Neural cell (in vitro differentiated cells): ENCODE results near the gene SKOR1. TPM values are rescaled to one million over a fixed set of nuclear protein-coding genes. Genes with fewer than 3 reads are reported as not detected.

Source experiments
- H2AFZ ChIP-seq: fragments of 200-600, 300-800 bp; sonication (generic), shearing (Covaris generic); 2 replicates; pipeline ENCODE4 v1.6.0; 2014; ENCODE audit warnings: low read depth, mild to moderate bottlenecking, antibody characterized with exemption, low read length, moderate library complexity
- H3F3A ChIP-seq: fragments of 200-600 bp; shearing (Covaris generic); 2 replicates; pipeline ENCODE4 v1.6.1; 2016; ENCODE audit warnings: mild to moderate bottlenecking, moderate library complexity, mixed read lengths, antibody characterized with exemption, low read length; ENCODE audit not compliant: insufficient read depth, poor library complexity, severe bottlenecking
- H3K27ac ChIP-seq: fragments of 200-600, 300-800 bp; sonication (generic), shearing (Covaris generic); 2 replicates; pipeline ENCODE4 v1.5.1; 2014; ENCODE audit warnings: mild to moderate bottlenecking, low read length, moderate library complexity
- H3K27me3 ChIP-seq: fragments of 300-800, 200-600 bp; sonication (generic), shearing (Covaris generic); 2 replicates; pipeline ENCODE4 v1.6.0; 2014; ENCODE audit warnings: mild to moderate bottlenecking, low read depth, low read length, moderate library complexity; ENCODE audit not compliant: insufficient read depth
- H3K36me3 ChIP-seq: fragments of 300-800, 200-600 bp; sonication (generic), shearing (Covaris generic); 2 replicates; pipeline ENCODE4 v1.5.1; 2014; ENCODE audit warnings: mild to moderate bottlenecking, antibody characterized with exemption, low read length, moderate library complexity; ENCODE audit not compliant: insufficient read depth
- H3K4me2 ChIP-seq: fragments of 300-800, 200-600 bp; sonication (generic), shearing (Covaris generic); 2 replicates; pipeline ENCODE4 v1.6.0; 2014; ENCODE audit warnings: mild to moderate bottlenecking, low read length
- H3K4me3 ChIP-seq: fragments of 300-800, 200-600 bp; sonication (generic), shearing (Covaris generic); 2 replicates; pipeline ENCODE4 v1.5.1; 2014; ENCODE audit warnings: mild to moderate bottlenecking, low read length, moderate library complexity
- H3K79me2 ChIP-seq: fragments of 200-600 bp; shearing (Covaris generic); replicated peaks from 2 replicates; pipeline ENCODE4 v1.6.0; 2014; ENCODE audit warnings: mild to moderate bottlenecking, low read length, moderate library complexity; ENCODE audit not compliant: insufficient read depth
- H3K9ac ChIP-seq: fragments of 300-800, 200-600 bp; sonication (generic), shearing (Covaris generic); 2 replicates; pipeline ENCODE4 v1.6.1; 2016; ENCODE audit warnings: mild to moderate bottlenecking, low read length, mixed read lengths
- H3K9me2 ChIP-seq: fragments of 200-600 bp; shearing (Covaris generic); 2 replicates; pipeline ENCODE4 v1.6.1; 2016; ENCODE audit warnings: mild to moderate bottlenecking, low read length, mixed read lengths; ENCODE audit not compliant: insufficient read depth
- H3K9me3 ChIP-seq: fragments of 200-600, 300-800 bp; sonication (generic), shearing (Covaris generic); 2 replicates; pipeline ENCODE4 v1.6.1; 2016; ENCODE audit warnings: mild to moderate bottlenecking, mixed run types, low read length, moderate library complexity, mixed read lengths
- H4K20me1 ChIP-seq: fragments of 200-600 bp; shearing (Covaris generic); 2 replicates; pipeline ENCODE4 v1.6.1; 2016; ENCODE audit warnings: mild to moderate bottlenecking, mixed run types; ENCODE audit not compliant: insufficient read depth
- EP300 ChIP-seq: fragments of 450-650 bp; conservative IDR thresholded peaks from 2 replicates; pipeline ENCODE4 v1.6.1; 2014; ENCODE audit warnings: antibody characterized with exemption, mild to moderate bottlenecking, moderate library complexity; ENCODE audit not compliant: poor library complexity, severe bottlenecking
- EZH2 ChIP-seq: fragments of 200-600, 300-800 bp; shearing (Covaris generic), sonication (generic); IDR thresholded peaks from 2 replicates; pipeline ENCODE4 v1.6.1; 2014; ENCODE audit warnings: antibody characterized with exemption, low read length, borderline replicate concordance, mild to moderate bottlenecking; ENCODE audit not compliant: insufficient read depth, poor library complexity, severe bottlenecking
- MXI1 ChIP-seq: fragments of 450-650 bp; conservative IDR thresholded peaks from 2 replicates; pipeline ENCODE4 v1.6.1; 2014; ENCODE audit warnings: antibody characterized with exemption, mild to moderate bottlenecking; ENCODE audit not compliant: poor library complexity, severe bottlenecking
- POLR2AphosphoS5 ChIP-seq: IDR thresholded peaks from 2 replicates; pipeline ENCODE4 v1.6.1; 2012
- RAD21 ChIP-seq: fragments of 450-650 bp; conservative IDR thresholded peaks from 2 replicates; pipeline ENCODE4 v1.6.1; 2014; ENCODE audit warnings: antibody characterized with exemption, mild to moderate bottlenecking, moderate library complexity
- SMC3 ChIP-seq: fragments of 450-650 bp; conservative IDR thresholded peaks from 2 replicates; pipeline ENCODE4 v1.6.1; 2014; ENCODE audit warnings: antibody characterized with exemption, mild to moderate bottlenecking, moderate library complexity; ENCODE audit not compliant: poor library complexity
- TAF1 ChIP-seq: IDR thresholded peaks from 2 replicates; pipeline ENCODE4 v1.6.1; 2012; ENCODE audit warnings: low read depth
- polyA plus RNA-seq: library from polyadenylated mRNA; depleted of rRNA; stranded (reverse); fragments of >200 nt; gene quantifications from 2 replicates; pipeline ENCODE4 v1.2.3, GENCODE V29; 2014
- TF ChIP-seq, protein P1 (sequence below): IDR thresholded peaks from 2 replicates; pipeline ENCODE4 v1.6.1; 2012; ENCODE audit warnings: borderline replicate concordance
- TF ChIP-seq, protein P2 (sequence below): fragments of 450-650 bp; IDR thresholded peaks from 2 replicates; pipeline ENCODE4 v1.5.1; 2014; ENCODE audit warnings: antibody characterized with exemption, mild to moderate bottlenecking, moderate library complexity; ENCODE audit not compliant: poor library complexity, severe bottlenecking

SKOR1 gene
- polyA plus RNA-seq, 1 donor from 2014 or later: 0.81 TPM

DNA sequence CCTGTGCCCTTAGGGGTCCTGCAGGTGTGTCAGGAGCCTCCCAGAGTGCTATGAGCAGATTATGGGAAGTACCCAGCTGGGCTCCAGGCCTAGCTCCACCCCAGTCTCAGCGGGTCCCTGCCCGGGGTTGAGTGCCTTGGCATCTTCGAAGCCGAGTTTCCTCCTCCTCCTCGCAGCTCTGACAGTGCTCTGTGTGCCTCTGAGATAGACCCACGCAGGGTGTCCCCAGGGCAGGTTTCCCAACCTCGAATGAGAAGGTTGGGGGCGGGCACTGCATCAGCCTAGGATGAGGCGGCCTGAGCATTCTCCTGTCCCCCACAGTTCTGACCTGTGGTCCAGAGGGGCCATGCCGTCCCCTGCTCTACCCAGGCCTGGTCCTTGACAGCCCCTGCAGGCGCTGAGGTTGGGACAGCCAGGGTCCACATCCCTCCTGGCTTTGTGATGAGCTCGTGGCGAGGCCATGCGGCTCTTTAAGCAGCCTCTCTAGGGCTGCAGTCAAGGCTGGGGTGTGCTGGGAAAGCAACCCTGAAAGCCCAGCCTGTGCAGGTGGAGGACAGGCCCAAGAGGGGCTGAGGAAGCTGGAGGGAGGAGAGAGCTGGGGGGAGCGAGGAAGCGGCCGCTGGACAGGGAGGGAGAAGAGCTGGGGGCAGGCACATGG lies 20.2 kb upstream of the SKOR1 start:
- H3K27me3 ChIP-seq: no peaks in the 10 kb centered on the region
- no peak overlapping the region for H3K9ac ChIP-seq
- no peaks in the 10 kb centered on the region for H3K79me2 ChIP-seq
- no peaks in the 10 kb centered on the region for H4K20me1 ChIP-seq
- no peaks in the 10 kb centered on the region for H3K36me3 ChIP-seq
- no peaks in the 10 kb centered on the region for H3K9me3 ChIP-seq
- no peak overlapping the region for H2AFZ ChIP-seq
- H3K27ac ChIP-seq: no peak overlapping the region
- no peak overlapping the region for H3K4me2 ChIP-seq
- no peaks in the 10 kb centered on the region for H3K9me2 ChIP-seq
- no peak overlapping the region for H3K4me3 ChIP-seq
- TF ChIP-seq SMC3 (no peak), EP300 (no peak), RAD21 (no peak), EZH2 (no peak), POLR2AphosphoS5 (no peak), MXI1 (no peak), TAF1 (no peak)
- TF ChIP-seq, protein P1, sequence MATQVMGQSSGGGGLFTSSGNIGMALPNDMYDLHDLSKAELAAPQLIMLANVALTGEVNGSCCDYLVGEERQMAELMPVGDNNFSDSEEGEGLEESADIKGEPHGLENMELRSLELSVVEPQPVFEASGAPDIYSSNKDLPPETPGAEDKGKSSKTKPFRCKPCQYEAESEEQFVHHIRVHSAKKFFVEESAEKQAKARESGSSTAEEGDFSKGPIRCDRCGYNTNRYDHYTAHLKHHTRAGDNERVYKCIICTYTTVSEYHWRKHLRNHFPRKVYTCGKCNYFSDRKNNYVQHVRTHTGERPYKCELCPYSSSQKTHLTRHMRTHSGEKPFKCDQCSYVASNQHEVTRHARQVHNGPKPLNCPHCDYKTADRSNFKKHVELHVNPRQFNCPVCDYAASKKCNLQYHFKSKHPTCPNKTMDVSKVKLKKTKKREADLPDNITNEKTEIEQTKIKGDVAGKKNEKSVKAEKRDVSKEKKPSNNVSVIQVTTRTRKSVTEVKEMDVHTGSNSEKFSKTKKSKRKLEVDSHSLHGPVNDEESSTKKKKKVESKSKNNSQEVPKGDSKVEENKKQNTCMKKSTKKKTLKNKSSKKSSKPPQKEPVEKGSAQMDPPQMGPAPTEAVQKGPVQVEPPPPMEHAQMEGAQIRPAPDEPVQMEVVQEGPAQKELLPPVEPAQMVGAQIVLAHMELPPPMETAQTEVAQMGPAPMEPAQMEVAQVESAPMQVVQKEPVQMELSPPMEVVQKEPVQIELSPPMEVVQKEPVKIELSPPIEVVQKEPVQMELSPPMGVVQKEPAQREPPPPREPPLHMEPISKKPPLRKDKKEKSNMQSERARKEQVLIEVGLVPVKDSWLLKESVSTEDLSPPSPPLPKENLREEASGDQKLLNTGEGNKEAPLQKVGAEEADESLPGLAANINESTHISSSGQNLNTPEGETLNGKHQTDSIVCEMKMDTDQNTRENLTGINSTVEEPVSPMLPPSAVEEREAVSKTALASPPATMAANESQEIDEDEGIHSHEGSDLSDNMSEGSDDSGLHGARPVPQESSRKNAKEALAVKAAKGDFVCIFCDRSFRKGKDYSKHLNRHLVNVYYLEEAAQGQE: no peak
- TF ChIP-seq, protein P2, sequence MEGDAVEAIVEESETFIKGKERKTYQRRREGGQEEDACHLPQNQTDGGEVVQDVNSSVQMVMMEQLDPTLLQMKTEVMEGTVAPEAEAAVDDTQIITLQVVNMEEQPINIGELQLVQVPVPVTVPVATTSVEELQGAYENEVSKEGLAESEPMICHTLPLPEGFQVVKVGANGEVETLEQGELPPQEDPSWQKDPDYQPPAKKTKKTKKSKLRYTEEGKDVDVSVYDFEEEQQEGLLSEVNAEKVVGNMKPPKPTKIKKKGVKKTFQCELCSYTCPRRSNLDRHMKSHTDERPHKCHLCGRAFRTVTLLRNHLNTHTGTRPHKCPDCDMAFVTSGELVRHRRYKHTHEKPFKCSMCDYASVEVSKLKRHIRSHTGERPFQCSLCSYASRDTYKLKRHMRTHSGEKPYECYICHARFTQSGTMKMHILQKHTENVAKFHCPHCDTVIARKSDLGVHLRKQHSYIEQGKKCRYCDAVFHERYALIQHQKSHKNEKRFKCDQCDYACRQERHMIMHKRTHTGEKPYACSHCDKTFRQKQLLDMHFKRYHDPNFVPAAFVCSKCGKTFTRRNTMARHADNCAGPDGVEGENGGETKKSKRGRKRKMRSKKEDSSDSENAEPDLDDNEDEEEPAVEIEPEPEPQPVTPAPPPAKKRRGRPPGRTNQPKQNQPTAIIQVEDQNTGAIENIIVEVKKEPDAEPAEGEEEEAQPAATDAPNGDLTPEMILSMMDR: no peak
- no peaks in the 10 kb centered on the region for H3F3A ChIP-seq

DNA sequence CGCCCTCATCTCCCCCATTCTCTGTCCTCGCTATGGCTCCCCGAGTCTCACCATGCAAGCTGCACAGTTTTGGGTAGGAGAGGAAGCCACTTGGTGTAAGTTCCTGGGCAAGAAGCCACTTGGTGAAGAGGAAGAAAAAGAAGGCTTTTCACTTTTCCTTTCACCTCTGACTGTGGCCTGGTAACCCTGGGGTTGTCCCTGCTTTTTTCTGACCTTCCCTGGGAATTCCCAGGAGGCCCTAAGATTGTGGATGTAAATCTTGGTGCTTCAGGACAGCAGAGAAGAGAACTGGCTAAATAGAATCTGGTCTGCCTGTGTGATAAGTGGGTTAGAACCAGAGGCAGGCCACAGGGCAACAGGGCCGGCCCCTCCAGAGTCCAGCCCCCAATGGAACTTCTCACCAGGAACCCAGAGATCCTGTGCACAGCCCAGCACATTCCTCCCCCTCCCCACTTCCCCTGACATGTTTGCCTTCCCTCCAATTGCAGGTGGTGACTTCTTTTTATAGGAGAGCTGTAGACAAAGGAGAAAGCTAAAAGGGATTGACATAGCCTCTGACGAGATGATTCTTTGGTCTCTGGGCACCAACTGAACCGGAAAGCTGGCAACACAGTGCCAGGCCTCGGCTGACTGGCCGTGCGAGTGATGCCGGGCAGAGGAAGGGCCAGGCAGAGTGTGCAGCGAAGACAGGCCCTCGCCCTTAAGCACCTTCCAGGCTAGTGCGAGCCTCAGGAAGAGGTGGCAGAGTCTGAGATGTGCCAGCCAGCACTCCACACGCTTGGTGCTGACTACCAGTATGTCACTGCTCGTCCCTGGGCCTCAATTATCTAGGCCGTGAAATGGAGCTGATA lies 19.4 kb upstream of the SKOR1 start:
- Histone ChIP-seq H3K79me2 (no peaks in the 10 kb centered on the region), H3K4me3 (no peak overlapping the region)

More for the DNA sequence above, 19.4 kb upstream of the SKOR1 start:
- H3F3A ChIP-seq: no peaks in the 10 kb centered on the region
- H3K9me2 ChIP-seq: no peaks in the 10 kb centered on the region
- no peaks in the 10 kb centered on the region for H3K36me3 ChIP-seq
- H3K9ac ChIP-seq: no peak overlapping the region
- H3K27me3 ChIP-seq: no peaks in the 10 kb centered on the region
- no peak overlapping the region for H2AFZ ChIP-seq
- no peak for TF ChIP-seq MXI1
- TF ChIP-seq POLR2AphosphoS5: no peak
- no peak for TF ChIP-seq EP300
- no peak for TF ChIP-seq EZH2
- TF ChIP-seq, protein P1: no peak
- no peak for TF ChIP-seq SMC3
- no peak for TF ChIP-seq TAF1
- TF ChIP-seq, protein P2: no peak
- TF ChIP-seq RAD21: no peak
- H4K20me1 ChIP-seq: no peaks in the 10 kb centered on the region
- H3K27ac ChIP-seq: no peak overlapping the region
- H3K4me2 ChIP-seq: no peak overlapping the region
- H3K9me3 ChIP-seq: no peaks in the 10 kb centered on the region
